Caco-2 (cell line): ENCODE data around the gene AGPS. TPM values are rescaled to one million over a fixed set of nuclear protein-coding genes. Genes with fewer than 3 reads are reported as not detected.

Experiments used
- BruUV-seq: library from RNA; stranded (reverse); fragments of 400-500 nt; replicated peaks from 2 replicates; lab custom pipeline; 2021; lab: Mats Ljungman, UMichigan
- CTCF ChIA-PET: fragments of 300-600 bp; sonication (Branson Sonifier 250); formaldehyde crosslinking; loops from one replicate; lab custom pipeline; 2022; ENCODE audit warnings: antibody characterized with exemption; lab: Charles Lee
- POLR2A ChIA-PET: fragments of 300-600 bp; sonication (Branson Sonifier 250); formaldehyde crosslinking; loops from one replicate; lab custom pipeline; 2022; ENCODE audit warnings: antibody characterized with exemption; lab: Charles Lee
- DNase-seq, 2 experiments: peaks; one replicate each; pipeline versions ENCODE4 v3.0.0 to v3.0.0-alpha.2; 2020 to 2022
- H3K27me3 ChIP-seq: replicated peaks from 2 replicates; pipeline ENCODE4 v1.6.0; 2011; ENCODE audit warnings: low read length; ENCODE audit not compliant: control insufficient read depth, insufficient read depth
- H3K36me3 ChIP-seq: 2 replicates; pipeline ENCODE4 v1.5.1; 2011; ENCODE audit warnings: low read length; ENCODE audit not compliant: control insufficient read depth, insufficient read depth
- H3K4me1 ChIP-seq: fragments of 250-450 bp; sonication (Bioruptor Pico); 2 replicates; pipeline ENCODE4 v1.5.1; 2020; ENCODE audit warnings: mild to moderate bottlenecking
- H3K4me3 ChIP-seq: 2 replicates; pipeline ENCODE4 v1.5.1; 2011; ENCODE audit warnings: low read depth, mild to moderate bottlenecking, control low read depth, low read length
- H3K9me3 ChIP-seq: fragments of 250-450 bp; sonication (Bioruptor Pico); 2 replicates; pipeline ENCODE4 v1.5.1; 2020; ENCODE audit warnings: mild to moderate bottlenecking, moderate library complexity
- H3K27ac Mint-ChIP-seq: one replicate; pipeline ENCODE4 v1.8.0; 2022; ENCODE audit warnings: mixed read lengths; ENCODE audit not compliant: unreplicated experiment
- H3K27me3 Mint-ChIP-seq: one replicate; pipeline ENCODE4 v1.8.0; 2022; ENCODE audit warnings: mixed read lengths; ENCODE audit not compliant: insufficient read depth, unreplicated experiment
- H3K36me3 Mint-ChIP-seq: one replicate; pipeline ENCODE4 v1.8.0; 2022; ENCODE audit warnings: mild to moderate bottlenecking, mixed read lengths; ENCODE audit not compliant: insufficient read depth, unreplicated experiment
- H3K4me1 Mint-ChIP-seq: one replicate; pipeline ENCODE4 v1.8.0; 2022; ENCODE audit warnings: low read depth, mixed read lengths; ENCODE audit not compliant: unreplicated experiment
- H3K4me3 Mint-ChIP-seq: one replicate; pipeline ENCODE4 v1.8.0; 2022; ENCODE audit warnings: mild to moderate bottlenecking, moderate library complexity, mixed read lengths; ENCODE audit not compliant: unreplicated experiment
- H3K9me3 Mint-ChIP-seq: one replicate; pipeline ENCODE4 v1.8.0; 2022; ENCODE audit warnings: mixed read lengths; ENCODE audit not compliant: unreplicated experiment
- CTCF ChIP-seq, 2 experiments: fragments of 200-600 bp in 1 of 2; IDR thresholded peaks; 1 replicate in 1 of 2; 2 replicates in 1 of 2; pipeline versions ENCODE4 v1.5.1 to v1.8.0; 2011 to 2022; ENCODE audit warnings: antibody characterized with exemption in 1 of 2, control low read depth in 1 of 2, inconsistent platforms in 1 of 2, low read depth in 1 of 2, low read length in 1 of 2, mild to moderate bottlenecking in 1 of 2, moderate library complexity in 1 of 2; ENCODE audit not compliant: insufficient read depth in 1 of 2, severe bottlenecking in 1 of 2, unreplicated experiment in 1 of 2
- intact Hi-C: fragments of 100-400 bp; cut with micrococcal nuclease; formaldehyde crosslinking; loops from one replicate; pipeline ENCODE4 v1.10.0; 2022; ENCODE audit not compliant: unreplicated experiment
- total RNA-seq: library from RNA; stranded (reverse); gene quantifications from 2 replicates; pipeline ENCODE4 v1.2.3, GENCODE V29; 2022

The AGPS gene
- total RNA-seq, 1 experiment from 2014 or later: 105 TPM

DNA sequence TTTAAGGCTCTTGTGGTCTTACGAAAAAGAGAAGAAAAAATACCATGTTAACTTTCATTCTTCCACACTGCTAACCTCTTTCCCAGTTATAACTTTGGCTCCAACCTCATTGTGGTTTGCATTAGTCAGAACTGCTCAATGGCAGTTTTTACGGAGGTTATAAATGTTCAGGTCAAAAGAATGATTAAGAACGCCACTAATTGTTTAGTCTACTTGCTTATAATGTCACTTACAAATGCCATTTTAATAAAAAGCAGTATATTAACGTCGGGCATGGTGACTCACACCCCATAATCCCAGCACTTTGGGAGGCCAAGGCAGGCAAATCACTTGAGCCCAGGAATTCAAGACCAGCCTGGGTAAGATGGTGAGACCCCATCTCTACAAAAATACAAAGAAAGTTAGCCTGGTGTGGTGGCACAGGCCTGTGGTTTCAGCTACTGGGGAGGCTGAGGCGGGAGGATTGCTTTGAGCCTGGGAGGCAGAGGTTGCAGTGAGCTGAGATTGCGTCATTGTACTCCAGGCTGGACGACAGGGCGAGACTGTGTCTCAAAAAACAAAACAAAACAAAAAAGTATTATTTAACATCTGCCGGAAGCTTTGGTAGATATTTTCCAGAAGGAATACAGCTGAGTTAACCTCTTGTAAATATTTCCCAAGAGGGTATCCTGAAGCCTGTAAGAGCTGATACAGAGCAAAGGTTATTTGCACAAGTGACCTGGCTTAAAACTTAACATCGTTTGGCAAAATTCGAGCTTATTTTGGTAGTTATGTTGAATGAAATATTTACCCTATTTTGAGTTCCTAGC lies 5.1 kb downstream of the AGPS start:
- ChIA-PET CTCF (interaction anchor here (0.6 to 1.0 kb wide), 3 partner anchors 19 to 233 kb away, joined by 4 to 5 read pairs (median 4); no protein-coding TSS in a partner anchor), POLR2A (interaction anchor here (1.0 kb wide), 1 partner anchor 133 kb away, joined by 4 read pairs; the partner anchor contains the start of gene NFE2L2)
- H3K4me1 ChIP-seq: peaks cover 60% of the 10 kb centered on the region
- peaks cover 13% of the 10 kb centered on the region for H3K36me3 Mint-ChIP-seq
- no peaks in the 10 kb centered on the region; the same call in 1 of the 2 replicates for H3K36me3 ChIP-seq
- H3K27ac Mint-ChIP-seq: peak overlapping the region; percentile 58
- no peaks in the 10 kb centered on the region for H3K9me3 Mint-ChIP-seq
- TF ChIP-seq CTCF (IDR thresholded peaks at IDR 0.05; ENCODE audit: insufficient read depth in 1 of 2, low read depth in 1 of 2, low read length in 1 of 2, severe bottlenecking in 1 of 2, unreplicated experiment in 1 of 2): no peak
- peak overlapping the region; percentile 10 for H3K4me3 Mint-ChIP-seq
- DNase-seq: peak; percentile 60 to 63
- no peaks in the 10 kb centered on the region for H3K9me3 ChIP-seq
- intact Hi-C loops: loop anchor here (2.0 to 10.0 kb wide), 6 partner anchors 21 to 207 kb away; partner anchors contain the start of genes HNRNPA3 and NFE2L2
- peaks cover 34% of the 10 kb centered on the region for H3K4me1 Mint-ChIP-seq
- H3K27me3 ChIP-seq: no peaks in the 10 kb centered on the region
- no TSS peak for BruUV-seq
- no peak overlapping the region for H3K4me3 ChIP-seq
- H3K27me3 Mint-ChIP-seq: no peaks in the 10 kb centered on the region

GRCh38 chr2:177398290-177398683 lies 5.7 kb downstream of the AGPS start:
- H3K9me3 Mint-ChIP-seq: no peaks in the 10 kb centered on the region
- Histone ChIP-seq H3K27me3 (no peaks in the 10 kb centered on the region), H3K9me3 (no peaks in the 10 kb centered on the region), H3K4me1 (peaks cover 60% of the 10 kb centered on the region), H3K4me3 (no peak overlapping the region), H3K36me3 (no peaks in the 10 kb centered on the region; the same call in 1 of the 2 replicates)
- H3K27me3 Mint-ChIP-seq: no peaks in the 10 kb centered on the region
- peaks cover 34% of the 10 kb centered on the region for H3K4me1 Mint-ChIP-seq
- peak overlapping the region; percentile 58 for H3K27ac Mint-ChIP-seq
- intact Hi-C loops: loop anchor here (2.0 to 10.0 kb wide), 6 partner anchors 21 to 207 kb away; partner anchors contain the start of genes HNRNPA3 and NFE2L2
- ChIA-PET CTCF (interaction anchor here (0.6 to 1.0 kb wide), 3 partner anchors 18 to 233 kb away, joined by 4 to 5 read pairs (median 4); no protein-coding TSS in a partner anchor), POLR2A (interaction anchor here (1.0 kb wide), 1 partner anchor 134 kb away, joined by 4 read pairs; the partner anchor contains the start of gene NFE2L2)
- no peak for TF ChIP-seq CTCF (IDR thresholded peaks at IDR 0.05; ENCODE audit: insufficient read depth in 1 of 2, low read depth in 1 of 2, low read length in 1 of 2, severe bottlenecking in 1 of 2, unreplicated experiment in 1 of 2)
- H3K36me3 Mint-ChIP-seq: peaks cover 9% of the 10 kb centered on the region
- no TSS peak for BruUV-seq
- H3K4me3 Mint-ChIP-seq: peak overlapping the region; percentile 1
- no peak for DNase-seq

GRCh38 chr2:177398791-177399190 lies 6.2 kb downstream of the AGPS start:
- Histone ChIP-seq H3K4me3 (no peak overlapping the region), H3K9me3 (no peaks in the 10 kb centered on the region), H3K27me3 (no peaks in the 10 kb centered on the region), H3K4me1 (peaks cover 57% of the 10 kb centered on the region), H3K36me3 (no peaks in the 10 kb centered on the region; the same call in 1 of the 2 replicates)
- CTCF ChIA-PET: no interaction called here
- no peaks in the 10 kb centered on the region for H3K27me3 Mint-ChIP-seq
- no peak for DNase-seq
- peaks cover 34% of the 10 kb centered on the region for H3K4me1 Mint-ChIP-seq
- no peaks in the 10 kb centered on the region for H3K9me3 Mint-ChIP-seq
- no TSS peak for BruUV-seq
- H3K4me3 Mint-ChIP-seq: peak overlapping the region; percentile 1
- peaks cover 9% of the 10 kb centered on the region for H3K36me3 Mint-ChIP-seq
- intact Hi-C loops: loop anchor here (2.0 to 10.0 kb wide), 6 partner anchors 20 to 206 kb away; partner anchors contain the start of genes HNRNPA3 and NFE2L2
- peak overlapping the region; percentile 58 for H3K27ac Mint-ChIP-seq
- POLR2A ChIA-PET: no interaction called here
- no peak for TF ChIP-seq CTCF (IDR thresholded peaks at IDR 0.05; ENCODE audit: insufficient read depth in 1 of 2, low read depth in 1 of 2, low read length in 1 of 2, severe bottlenecking in 1 of 2, unreplicated experiment in 1 of 2)
